Lung (tissue), 12 donors: Measurements from ENCODE around the gene INSC. TPM values are rescaled to one million over a fixed set of nuclear protein-coding genes. Genes with fewer than 3 reads are reported as not detected.
A peak's percentile ranks its signal among the peaks of the same experiment; 100 is the strongest.

Source experiments
- ATAC-seq: fragments of 200-7000 bp; cut with Tn5 transposase; one replicate; pipeline ENCODE4 v1.9.1; 2020; ENCODE audit warnings: moderate number of reproducible peaks; ENCODE audit not compliant: insufficient read depth, low FRiP score
- DNase-seq, 3 donors: peaks; one replicate each; pipeline ENCODE4 v3.0.0-alpha.2; 2013 to 2017
- H3K27ac ChIP-seq, 2 donors: one replicate each; pipeline ENCODE4 v1.5.1; 2013; ENCODE audit warnings: mild to moderate bottlenecking in 2 of 2, moderate library complexity in 2 of 2, control low read depth in 1 of 2, inconsistent platforms in 1 of 2, low read depth in 1 of 2, low read length in 1 of 2
- H3K27me3 ChIP-seq, 3 donors: one replicate each; pipeline ENCODE4 v1.5.1; 2013; ENCODE audit warnings: low read length in 2 of 3; ENCODE audit not compliant: control insufficient read depth in 3 of 3, insufficient read depth in 3 of 3
- H3K36me3 ChIP-seq, 4 donors: one replicate each; pipeline ENCODE4 v1.5.1; 2013; ENCODE audit warnings: low read length in 4 of 4, mild to moderate bottlenecking in 1 of 4, moderate library complexity in 1 of 4; ENCODE audit not compliant: control insufficient read depth in 4 of 4, insufficient read depth in 4 of 4
- H3K4me1 ChIP-seq, 5 donors: one replicate each; pipeline ENCODE4 v1.5.1; 2013; ENCODE audit warnings: low read length in 5 of 5, mild to moderate bottlenecking in 2 of 5, moderate library complexity in 1 of 5; ENCODE audit not compliant: control insufficient read depth in 5 of 5, insufficient read depth in 5 of 5
- H3K4me3 ChIP-seq: one replicate; pipeline ENCODE4 v1.5.1; 2013; ENCODE audit warnings: mild to moderate bottlenecking, control low read depth, moderate library complexity
- H3K9ac ChIP-seq, 2 donors: one replicate each; pipeline ENCODE4 v1.5.1; 2013; ENCODE audit warnings: low read length in 2 of 2, control low read depth in 1 of 2; ENCODE audit not compliant: insufficient read depth in 1 of 2
- H3K9me3 ChIP-seq, 4 donors: one replicate each; pipeline ENCODE4 v1.5.1; 2013; ENCODE audit warnings: low read length in 3 of 4, mild to moderate bottlenecking in 1 of 4, moderate library complexity in 1 of 4; ENCODE audit not compliant: control insufficient read depth in 4 of 4, insufficient read depth in 3 of 4
- WGBS, 2 donors: extraction: QIAGEN DNeasy Blood & Tissue Kit; methylation state at CpG; one replicate each; pipeline ENCODE4 v1.1.7; 2013; 5-methylcytosine and 5-hydroxymethylcytosine counted together
- polyA plus RNA-seq, 2 donors: library from polyadenylated mRNA; stranded (reverse); fragments of 200-250 nt; gene quantifications; one replicate each; pipeline ENCODE4 v1.2.1, GENCODE V29; 2013
- total RNA-seq, 2 donors: library from RNA; depleted of rRNA in 1 of 2; stranded (reverse); fragments of >200 nt in 1 of 2; gene quantifications; one replicate each; pipeline ENCODE4 v1.2.1, GENCODE V29; 2014 to 2021
- TF ChIP-seq, protein P1 (sequence below): IDR thresholded peaks from 2 replicates; pipeline ENCODE4 v1.5.1; 2012; ENCODE audit warnings: mild to moderate bottlenecking; ENCODE audit errors: control extremely low read depth, extremely low read depth
- donor health status: control.
- donor health status: control.
- donor health status: Bipolar disorder and iron deficiency.
- donor health status: healthy.
- donor health status: DM: yes; HTN: yes; CAD: no.

INSC gene
- total and polyA plus RNA-seq, 4 donors, result 0.49 to 0.91 (median 0.73) TPM

DNA sequence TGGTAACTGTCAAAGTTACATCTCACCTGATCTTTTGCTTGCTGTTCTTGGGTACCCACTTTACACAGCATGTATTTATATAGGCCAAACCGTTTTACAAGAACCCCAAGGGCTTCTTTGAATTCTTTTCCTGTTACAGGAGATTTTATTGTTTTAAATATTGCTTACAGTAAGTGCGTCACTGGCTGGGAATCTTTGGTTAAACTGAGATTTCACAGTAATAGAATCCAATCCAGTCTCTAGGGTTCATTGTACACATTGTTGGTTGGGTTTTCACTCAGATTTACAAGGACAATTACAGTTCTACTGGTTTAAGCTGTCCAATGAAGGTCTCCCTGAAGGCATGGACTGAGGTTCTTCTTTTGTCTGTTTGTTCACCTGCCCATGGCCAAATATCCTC is 171.7 kb downstream of the INSC start:
- Histone ChIP-seq H3K9me3 (no peaks in the 10 kb centered on the region), H3K36me3 (no peaks in the 10 kb centered on the region), H3K4me1 (peaks cover 0 to under 1% (median 0%) of the 10 kb centered on the region in 5 donors), H3K4me3 (no peak overlapping the region), H3K27me3 (no peaks in the 10 kb centered on the region), H3K27ac (no peak overlapping the region), H3K9ac (no peak overlapping the region)
- DNase-seq (no peak), ATAC-seq (no peak)
- TF ChIP-seq, protein P1, sequence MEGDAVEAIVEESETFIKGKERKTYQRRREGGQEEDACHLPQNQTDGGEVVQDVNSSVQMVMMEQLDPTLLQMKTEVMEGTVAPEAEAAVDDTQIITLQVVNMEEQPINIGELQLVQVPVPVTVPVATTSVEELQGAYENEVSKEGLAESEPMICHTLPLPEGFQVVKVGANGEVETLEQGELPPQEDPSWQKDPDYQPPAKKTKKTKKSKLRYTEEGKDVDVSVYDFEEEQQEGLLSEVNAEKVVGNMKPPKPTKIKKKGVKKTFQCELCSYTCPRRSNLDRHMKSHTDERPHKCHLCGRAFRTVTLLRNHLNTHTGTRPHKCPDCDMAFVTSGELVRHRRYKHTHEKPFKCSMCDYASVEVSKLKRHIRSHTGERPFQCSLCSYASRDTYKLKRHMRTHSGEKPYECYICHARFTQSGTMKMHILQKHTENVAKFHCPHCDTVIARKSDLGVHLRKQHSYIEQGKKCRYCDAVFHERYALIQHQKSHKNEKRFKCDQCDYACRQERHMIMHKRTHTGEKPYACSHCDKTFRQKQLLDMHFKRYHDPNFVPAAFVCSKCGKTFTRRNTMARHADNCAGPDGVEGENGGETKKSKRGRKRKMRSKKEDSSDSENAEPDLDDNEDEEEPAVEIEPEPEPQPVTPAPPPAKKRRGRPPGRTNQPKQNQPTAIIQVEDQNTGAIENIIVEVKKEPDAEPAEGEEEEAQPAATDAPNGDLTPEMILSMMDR, result no peak
- WGBS, 2 donors, result 57 to 72% methylated on average over 2 of the region's 2 CpGs

DNA sequence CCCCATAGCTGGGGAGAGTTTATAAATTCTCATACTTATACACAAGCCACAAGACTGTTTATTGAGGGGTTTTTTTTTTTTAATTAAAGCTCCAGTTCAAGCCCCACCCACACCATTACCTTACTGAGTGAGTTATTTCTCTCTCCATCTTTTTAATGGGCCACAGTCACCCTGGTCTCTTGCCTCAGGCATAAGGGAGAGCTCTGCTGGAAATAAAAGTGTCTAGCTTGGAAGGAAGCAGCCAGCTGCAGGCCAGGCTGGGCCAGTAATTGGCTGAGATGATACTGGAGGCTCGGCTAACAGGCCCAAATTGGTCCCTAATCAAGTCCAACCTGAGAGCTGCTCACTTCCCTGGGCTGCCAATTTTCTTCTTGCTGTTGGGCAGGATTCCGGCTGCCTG is 174.1 kb downstream of the INSC start:
- no peak overlapping the region for H3K4me3 ChIP-seq
- no peak overlapping the region for H3K9ac ChIP-seq
- H3K4me1 ChIP-seq, result peaks cover 0 to 2% (median 0%) of the 10 kb centered on the region in 5 donors
- no peak overlapping the region for H3K27ac ChIP-seq
- H3K27me3 ChIP-seq, result no peaks in the 10 kb centered on the region
- H3K9me3 ChIP-seq, result no peaks in the 10 kb centered on the region
- H3K36me3 ChIP-seq, result no peaks in the 10 kb centered on the region
- WGBS, 2 donors, result 80 to 92% methylated on average over 2 of the region's 2 CpGs
- TF ChIP-seq, protein P1, result no peak
- no peak for DNase-seq
- no peak for ATAC-seq

DNA sequence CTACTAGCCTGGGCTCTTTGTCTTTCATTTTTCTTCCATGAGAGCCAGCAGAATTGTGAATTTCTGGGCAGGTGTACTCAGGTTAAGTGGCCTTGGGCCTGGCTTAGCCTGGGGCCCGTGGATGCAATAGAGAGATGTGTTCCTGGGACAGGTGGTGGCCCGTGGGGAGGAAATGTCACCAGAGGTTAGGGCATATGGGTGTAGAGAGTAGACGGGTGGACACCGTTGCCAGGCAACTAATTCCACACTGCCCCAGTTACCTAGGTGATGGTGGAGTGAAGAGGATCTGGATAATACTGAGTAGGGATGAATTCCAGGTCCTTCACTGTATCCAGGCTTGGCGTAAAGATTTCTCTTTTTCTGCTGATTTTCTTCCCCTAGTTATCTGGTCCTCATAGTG is 175.0 kb downstream of the INSC start:
- Histone ChIP-seq H3K9ac (no peak overlapping the region), H3K27ac (no peak overlapping the region), H3K4me1 (peaks cover 0 to 2% (median 0%) of the 10 kb centered on the region in 5 donors), H3K4me3 (no peak overlapping the region), H3K36me3 (no peaks in the 10 kb centered on the region), H3K9me3 (no peaks in the 10 kb centered on the region), H3K27me3 (no peaks in the 10 kb centered on the region)
- ATAC-seq, result no peak
- WGBS, 2 donors, result 76 to 88% methylated on average over 5 of the region's 5 CpGs
- TF ChIP-seq, protein P1, result no peak
- no peak for DNase-seq

DNA sequence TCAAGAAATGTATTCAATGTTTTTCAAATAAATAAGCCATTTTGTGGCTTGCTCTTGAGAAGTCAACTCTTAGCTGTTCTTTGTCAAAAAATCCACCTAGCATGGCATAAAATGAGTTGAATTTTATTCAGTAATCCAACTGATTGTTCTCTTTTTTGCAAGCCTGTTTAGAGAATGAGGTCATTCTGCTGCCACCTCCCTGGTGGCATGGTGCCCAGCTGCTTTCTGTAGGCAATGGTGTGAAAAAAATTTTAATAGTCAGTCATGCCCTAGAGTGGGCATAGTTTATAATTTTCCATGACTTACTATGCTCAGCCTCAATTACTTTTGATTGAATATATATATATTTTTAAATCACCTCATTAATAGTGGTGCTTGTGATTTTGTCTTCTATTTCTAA is 177.2 kb downstream of the INSC start:
- peak in 1 of 3 donors; percentile 20 for DNase-seq
- H3K9me3 ChIP-seq, result no peaks in the 10 kb centered on the region
- H3K27me3 ChIP-seq, result no peaks in the 10 kb centered on the region
- no peak overlapping the region for H3K27ac ChIP-seq
- H3K9ac ChIP-seq, result no peak overlapping the region
- H3K4me1 ChIP-seq, result peaks cover 0 to 2% (median 0%) of the 10 kb centered on the region in 5 donors
- no peak for ATAC-seq
- no peak overlapping the region for H3K4me3 ChIP-seq
- TF ChIP-seq, protein P1, result no peak
- no peaks in the 10 kb centered on the region for H3K36me3 ChIP-seq
